ENCODE data around the gene HDHD3.
A peak's percentile ranks its signal among the peaks of the same experiment; 100 is the strongest.

The HDHD3 gene

DNA sequence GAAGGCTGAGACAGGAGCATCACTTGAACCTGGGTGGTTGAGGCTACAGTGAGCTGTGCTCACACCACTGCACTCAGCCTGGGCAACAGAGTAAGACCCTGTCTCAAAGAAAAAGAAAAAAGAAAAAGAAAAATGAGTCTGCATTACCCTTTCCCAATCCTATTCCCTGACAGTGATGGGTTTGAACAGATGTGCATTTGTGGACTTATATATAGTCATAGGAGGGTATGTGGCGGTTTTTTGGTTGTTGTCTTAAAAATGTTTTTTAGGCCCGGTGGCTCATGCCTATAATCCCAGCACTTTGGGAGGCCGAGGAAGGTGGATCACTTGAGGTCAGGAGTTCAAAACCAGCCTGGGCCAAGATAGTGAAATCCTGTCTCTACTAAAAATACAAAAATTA is 13.4 kb downstream of the HDHD3 start:
- no peak for DNase-seq (ENCODE audit: low spot score)

- DNase-seq (ENCODE audit: low spot score), result no peak
Observed at GRCh38 chr9:113361304-113362018, 15.3 kb downstream of the HDHD3 start.

GRCh38 chr9:113360242-113360842 is 16.4 kb downstream of the HDHD3 start:
- no peak for DNase-seq (ENCODE audit: low spot score)

GRCh38 chr9:113359385-113359784 is 17.4 kb downstream of the HDHD3 start:
- no peak for DNase-seq (ENCODE audit: low spot score)

DNA sequence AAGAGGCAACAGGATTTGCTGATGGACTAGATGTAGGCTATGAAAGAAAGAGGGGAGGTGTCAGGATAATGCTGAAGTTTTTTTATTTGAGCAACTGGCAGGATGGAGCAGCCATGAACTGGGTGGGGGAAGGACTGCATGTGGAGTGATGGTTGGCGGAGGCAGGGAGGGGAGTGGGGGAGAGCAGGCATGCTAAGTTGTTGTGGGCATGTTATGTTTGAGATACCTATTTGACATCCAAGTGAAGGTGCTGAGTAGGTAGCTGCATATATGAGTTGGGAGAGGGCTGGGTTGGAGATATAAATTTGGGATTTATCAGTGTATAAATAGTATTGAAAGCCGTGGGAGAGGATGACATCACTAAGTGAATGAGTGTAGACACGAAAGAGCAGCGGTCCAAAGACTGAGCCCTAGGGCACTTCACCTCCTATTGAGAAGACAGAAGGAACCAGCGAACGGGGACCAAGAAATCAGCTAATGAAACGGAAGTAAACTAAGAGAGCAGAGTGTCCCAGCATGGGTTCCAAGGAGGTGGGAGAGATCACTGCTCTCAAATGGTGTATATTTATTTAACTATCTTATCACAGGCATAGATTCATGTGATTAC is 20.0 kb downstream of the HDHD3 start:
- DNase-seq (ENCODE audit: low spot score), result no peak

GRCh38 chr9:113355040-113355596 is 21.7 kb downstream of the HDHD3 start:
- DNase-seq (ENCODE audit: low spot score), result peak; percentile 36

- peak; percentile 21 for DNase-seq (ENCODE audit: low spot score)
Observed at GRCh38 chr9:113352411-113352810, 24.4 kb downstream of the HDHD3 start.

- no peak for DNase-seq (ENCODE audit: low spot score)
Observed at GRCh38 chr9:113352006-113352405, 24.8 kb downstream of the HDHD3 start.

DNA sequence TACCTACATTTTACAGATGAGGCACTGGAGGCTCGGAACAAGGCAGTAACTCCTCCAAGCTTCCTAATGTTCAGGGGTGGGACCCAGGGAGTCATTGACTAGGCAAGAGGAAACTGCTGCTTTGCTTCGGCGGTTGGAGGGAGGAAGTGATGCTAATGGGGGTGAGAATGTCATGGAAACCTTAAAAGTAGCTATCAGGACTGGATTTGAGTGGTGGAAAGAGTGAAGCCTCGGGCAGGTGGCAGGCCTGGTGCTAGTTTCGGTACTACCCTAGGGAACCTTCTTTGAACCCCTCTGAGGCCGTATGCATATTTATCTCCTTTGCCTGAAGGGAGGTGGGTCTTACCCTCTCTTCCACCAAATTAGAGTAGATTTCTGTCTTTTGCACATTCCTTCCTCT is 25.8 kb downstream of the HDHD3 start:
- DNase-seq (ENCODE audit: low spot score), result no peak

- DNase-seq (ENCODE audit: low spot score), result no peak
Observed at GRCh38 chr9:113350107-113350661, 26.6 kb downstream of the HDHD3 start.

DNA sequence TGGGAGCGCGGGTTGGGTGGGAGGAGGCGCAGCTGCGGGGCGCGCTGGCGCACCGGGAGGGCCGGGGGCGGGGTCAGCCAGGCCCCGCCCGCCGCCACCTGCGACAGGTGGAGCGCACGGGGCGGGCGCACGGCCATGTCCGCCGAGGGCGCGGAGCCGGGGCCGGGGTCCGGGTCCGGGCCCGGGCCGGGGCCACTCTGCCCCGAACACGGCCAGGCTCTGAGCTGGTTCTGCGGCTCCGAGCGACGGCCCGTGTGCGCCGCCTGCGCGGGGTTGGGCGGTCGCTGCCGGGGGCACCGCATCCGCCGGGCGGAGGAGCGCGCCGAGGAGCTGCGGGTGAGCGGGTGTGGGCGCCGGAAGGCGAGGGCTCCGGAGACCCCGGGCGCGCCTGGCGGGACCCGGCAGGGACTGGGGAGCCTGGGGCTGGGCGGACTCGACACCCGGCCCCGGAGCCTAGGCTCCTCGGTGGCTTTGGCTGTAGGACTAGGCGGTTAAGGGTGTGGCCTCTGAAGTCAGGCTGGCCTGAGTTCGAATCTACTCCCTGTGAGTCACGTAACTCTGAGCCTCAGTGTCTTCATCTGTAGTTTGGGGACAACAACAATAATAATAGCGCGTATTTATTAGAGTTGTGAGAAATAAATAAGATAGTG is 27.2 kb downstream of the HDHD3 start, which contains the start of gene BSPRY:
BSPRY (plus strand) TSS at position 97 of the 650 bp plus-strand sequence; CDS start at position 136, 39 bp downstream.
- DNase-seq (ENCODE audit: low spot score), result no peak

GRCh38 chr9:113349066-113349444 is 27.7 kb downstream of the HDHD3 start:
- no peak for DNase-seq (ENCODE audit: low spot score)

DNA sequence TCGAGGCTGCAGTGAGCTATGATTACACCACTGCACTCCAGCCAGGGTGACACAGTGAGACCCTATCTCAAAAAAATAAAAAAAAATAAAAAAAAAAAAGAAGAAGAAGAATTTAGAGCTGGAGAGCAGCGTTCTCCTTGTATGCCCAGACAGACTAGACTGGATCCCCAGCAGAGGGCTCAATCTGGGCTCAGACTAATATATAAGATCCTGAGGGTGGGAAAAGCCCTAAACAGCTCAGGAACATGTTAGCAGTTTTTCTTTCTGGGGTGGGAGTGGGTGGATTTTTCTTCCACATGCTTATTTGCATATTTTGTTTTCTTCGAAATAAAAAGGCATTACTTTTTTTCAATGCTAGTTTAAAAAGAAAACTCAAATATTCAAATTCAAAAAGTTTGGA is 28.3 kb downstream of the HDHD3 start:
- no peak for DNase-seq (ENCODE audit: low spot score)

GRCh38 chr9:113345671-113346070 is 31.1 kb downstream of the HDHD3 start:
- no peak for DNase-seq (ENCODE audit: low spot score)

GRCh38 chr9:113345190-113345589 is 31.6 kb downstream of the HDHD3 start:
- DNase-seq (ENCODE audit: low spot score), result no peak

DNA sequence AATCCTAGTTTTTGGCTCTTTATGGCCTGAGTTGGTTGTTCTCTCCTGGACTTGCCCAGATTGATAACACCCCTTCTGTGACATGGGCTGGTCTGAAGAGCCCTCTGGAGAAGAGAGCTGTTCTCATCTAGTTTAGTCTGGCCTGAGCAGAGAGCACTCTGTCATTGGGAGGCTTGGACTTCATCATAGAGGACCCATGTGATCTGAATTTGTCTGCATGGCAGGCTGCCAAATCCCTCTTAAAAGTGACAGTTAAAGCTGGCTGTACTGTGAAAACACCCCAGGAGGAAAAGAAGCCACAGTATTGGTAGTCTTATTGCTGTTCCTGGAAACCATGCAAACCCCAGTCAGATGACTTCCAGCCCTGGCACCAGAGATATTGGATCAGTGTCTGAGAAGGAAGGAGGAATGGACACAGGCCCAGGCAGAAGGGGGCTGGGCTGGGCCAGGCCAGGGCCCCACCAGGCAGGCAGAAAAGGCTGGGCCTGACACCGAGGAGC is 33.0 kb downstream of the HDHD3 start:
- DNase-seq (ENCODE audit: low spot score), result peak; percentile 52

DNA sequence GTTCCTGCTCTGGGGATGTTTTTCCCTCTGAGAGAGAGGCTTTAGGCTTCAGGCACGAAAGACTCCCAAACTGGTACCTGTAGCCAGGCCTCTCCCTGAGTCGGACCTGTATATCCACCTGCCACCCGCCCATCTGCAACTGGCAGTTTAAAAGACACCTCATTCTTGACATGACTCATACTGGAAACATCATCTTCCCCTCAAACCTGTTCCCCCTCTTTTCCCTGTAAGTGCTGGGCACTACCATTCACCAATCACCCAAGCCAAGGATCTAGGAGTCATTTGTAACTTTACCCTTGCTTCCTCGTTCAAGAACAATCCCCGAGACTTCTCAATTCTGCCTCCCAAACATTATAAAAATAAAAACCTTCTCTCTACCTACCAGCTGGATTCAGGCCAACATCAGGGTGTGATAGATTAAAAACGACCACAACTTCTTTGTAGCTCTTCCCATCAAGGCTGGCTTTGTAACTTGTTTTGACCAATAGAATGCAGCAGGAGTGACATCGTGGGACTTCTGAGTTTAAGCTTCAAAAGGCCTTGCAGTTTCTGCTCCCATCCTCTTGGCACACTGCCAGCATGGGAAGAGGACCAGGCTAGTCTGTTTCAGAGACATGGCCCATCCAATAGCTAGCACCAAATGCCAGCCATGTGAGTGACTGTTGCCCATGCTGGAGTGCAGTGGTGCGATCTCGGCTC is 34.9 kb downstream of the HDHD3 start:
- peak; percentile 11 for DNase-seq (ENCODE audit: low spot score)

DNA sequence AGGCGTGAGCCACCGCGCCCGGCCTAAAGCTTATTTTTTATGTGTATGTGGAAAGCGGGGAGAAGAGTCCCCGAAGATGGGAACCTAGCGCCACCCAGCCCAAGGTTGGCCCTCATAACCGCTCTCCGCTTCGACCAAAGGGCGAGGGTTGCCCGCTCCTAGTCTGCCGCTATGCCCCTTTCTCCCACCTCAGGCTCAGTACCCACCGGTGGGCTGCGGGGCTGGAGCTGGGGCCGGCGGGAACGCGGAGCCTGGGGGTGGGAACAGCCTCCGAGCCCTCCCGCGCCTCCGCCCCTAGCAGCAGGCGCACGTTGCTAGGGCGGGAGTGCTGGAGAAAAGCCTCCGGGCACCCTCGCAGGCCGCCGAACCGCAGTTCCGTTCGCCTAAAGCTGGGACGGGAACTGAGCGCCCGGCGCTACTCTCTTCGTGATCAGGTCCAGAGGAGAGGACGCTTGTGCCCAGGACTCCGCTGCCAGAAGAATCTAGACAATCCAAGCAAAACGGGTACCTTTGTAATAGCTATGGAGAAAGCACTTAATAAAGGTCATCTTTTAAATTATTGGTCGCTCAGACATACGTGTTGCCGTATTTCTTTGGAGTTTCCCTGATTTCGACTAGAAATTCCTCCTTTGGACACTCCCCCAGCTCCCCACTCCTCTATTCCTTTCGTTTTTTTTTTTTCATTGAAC is 36.6 kb downstream of the HDHD3 start, which contains the start of gene WDR31:
WDR31 (minus strand) TSS at position 265 of the 689 bp plus-strand sequence. CDS start 8,253 bp downstream, outside the sequence.
- peak; percentile 81 for DNase-seq (ENCODE audit: low spot score)

DNA sequence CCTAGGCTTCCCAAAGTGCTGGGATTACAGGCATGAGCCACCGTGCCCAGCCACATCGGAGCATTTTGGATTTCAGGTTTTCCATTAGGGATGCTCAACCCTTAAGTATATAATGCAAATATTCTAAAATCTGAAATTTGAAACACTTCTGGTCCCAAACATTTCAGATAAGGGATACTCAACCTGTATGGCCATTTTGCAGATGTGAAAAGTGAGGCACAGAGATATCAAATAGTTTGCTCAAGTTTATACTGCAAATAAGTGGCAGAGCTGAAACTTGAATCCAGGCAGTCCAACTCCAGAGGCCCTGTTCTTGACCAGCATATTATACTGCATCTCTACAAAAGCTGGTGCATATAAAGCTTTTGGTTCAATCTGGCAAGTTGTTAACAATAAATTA is 39.1 kb downstream of the HDHD3 start:
- no peak for DNase-seq (ENCODE audit: low spot score)

DNA sequence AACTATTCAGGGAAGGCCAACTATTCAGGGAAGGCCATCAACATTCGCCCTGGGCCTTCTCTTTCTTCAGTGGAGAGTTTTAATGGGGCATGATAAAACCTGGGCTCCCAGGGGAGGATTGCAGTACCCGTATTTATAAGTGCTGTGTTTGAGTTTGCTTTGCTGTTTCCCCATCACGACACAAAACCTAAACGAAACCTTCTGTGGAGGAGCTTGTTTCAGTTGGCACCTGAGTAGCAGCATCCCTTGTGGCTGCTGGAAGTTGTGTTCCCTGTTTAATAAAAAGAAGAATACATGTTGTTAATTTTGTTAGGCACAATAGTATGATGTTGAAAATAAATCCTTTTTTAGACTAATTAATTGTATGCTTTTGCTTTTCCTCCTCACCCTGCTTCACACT is 45.0 kb downstream of the HDHD3 start:
- DNase-seq (ENCODE audit: low spot score), result no peak

All from NAMALWA (cell line).